ENCODE results near the gene ZNF777.

ZNF777 gene

DNA sequence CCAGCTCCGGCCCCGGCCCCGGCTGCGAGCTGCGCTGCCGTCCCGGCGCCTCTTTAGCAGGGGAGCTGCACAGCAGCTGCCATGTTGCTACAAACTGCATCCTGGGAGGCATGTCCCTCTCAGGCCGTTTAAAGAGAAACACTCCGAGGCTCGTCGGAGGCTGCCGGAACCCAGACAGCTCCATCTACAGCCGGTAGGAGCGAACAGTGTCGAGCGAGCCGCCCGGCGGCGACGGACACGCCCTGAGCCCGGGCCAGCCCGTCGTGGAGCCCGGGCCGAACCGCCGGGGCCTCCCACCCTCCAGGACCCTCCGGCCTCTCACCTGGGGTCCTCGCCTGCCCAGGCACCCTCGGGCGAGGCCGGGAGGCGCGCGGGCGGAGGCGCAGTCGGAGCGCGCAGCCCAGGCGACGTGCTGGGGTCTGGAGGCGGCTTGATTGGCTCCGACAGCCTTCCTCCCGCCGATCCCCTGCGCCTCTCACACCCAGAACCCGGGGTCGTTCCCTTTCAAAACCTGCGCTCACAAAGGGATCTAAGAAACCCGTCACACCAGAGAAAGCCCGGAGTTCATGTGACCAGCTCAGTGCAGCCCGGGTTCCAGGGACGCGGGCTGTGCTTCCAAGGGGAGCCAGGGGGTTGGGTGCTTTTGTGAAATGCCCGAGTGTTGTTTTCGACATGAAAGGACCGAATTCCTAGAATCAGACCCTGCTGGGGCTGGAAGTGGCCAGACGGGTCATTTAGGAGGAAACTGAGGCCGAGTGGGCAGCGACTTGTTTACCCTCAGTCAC, at the start of gene ZNF777:
Gene ZNF777 (minus strand): TSS at position 570 of the 785 bp plus-strand sequence. CDS start 5,040 bp downstream, outside the sequence.
- Histone ChIP-seq H2AFZ (ENCODE audit: low read depth, low read length, severe bottlenecking) (peak within 1 kb of the TSS; percentile 95), H3K36me3 (ENCODE audit: low read length) (no peaks in the 10 kb centered on the region), H3K79me2 (ENCODE audit: insufficient read depth, low read length) (peaks cover 4% of the 10 kb centered on the region; the same call in 1 of the 2 replicates), H3K9me2 (replicated peaks; ENCODE audit: insufficient read depth, low read length) (no peaks in the 10 kb centered on the region), H3F3A (ENCODE audit: insufficient read depth) (no peaks in the 10 kb centered on the region), H3K27me3 (ENCODE audit: low read length) (no peaks in the 10 kb centered on the region), H3K4me3 (ENCODE audit: insufficient read depth, low read length, poor library complexity, severe bottlenecking) (peak within 1 kb of the TSS; percentile 74), H3K9ac (ENCODE audit: low read length) (peak within 1 kb of the TSS; percentile 61), H3K4me2 (ENCODE audit: low read depth, low read length, poor library complexity, severe bottlenecking) (peak within 1 kb of the TSS; percentile 62), H4K20me1 (ENCODE audit: low read depth, low read length) (no peaks in the 10 kb centered on the region), H3K27ac (ENCODE audit: low read depth, low read length) (no peak within 1 kb of the TSS), H3K9me3 (ENCODE audit: insufficient read depth, low read length) (no peaks in the 10 kb centered on the region)
- no peak for TF ChIP-seq CTCF (IDR thresholded peaks at IDR 0.05; ENCODE audit: insufficient read depth, low read length, poor library complexity, severe bottlenecking)
- TF ChIP-seq EZH2phosphoT487 (conservative IDR thresholded peaks at IDR 0.05; ENCODE audit: low read length), result no peak

DNA sequence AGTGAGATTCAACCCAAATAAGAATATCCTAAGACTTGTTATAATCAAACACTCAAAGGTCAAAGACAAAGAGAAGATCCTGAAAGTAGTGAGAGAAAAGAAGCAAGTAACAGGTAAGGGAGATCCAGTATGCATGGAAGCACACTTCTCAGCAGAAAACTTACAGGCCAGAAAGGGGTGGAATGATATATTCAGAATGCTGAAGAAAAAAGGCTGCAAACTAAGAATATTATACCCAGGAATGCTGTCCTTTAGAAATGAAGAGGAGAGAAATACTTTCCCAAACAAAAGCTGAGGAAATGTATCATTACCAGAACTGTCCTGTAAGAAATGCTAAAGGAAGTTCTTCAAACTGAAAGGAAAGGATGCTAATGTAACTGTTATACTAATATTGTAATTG, 49.4 kb upstream of the ZNF777 start:
- no peak for TF ChIP-seq EZH2phosphoT487 (conservative IDR thresholded peaks at IDR 0.05; ENCODE audit: low read length)
- TF ChIP-seq CTCF (IDR thresholded peaks at IDR 0.05; ENCODE audit: insufficient read depth, low read length, poor library complexity, severe bottlenecking), result no peak
- H3K36me3 ChIP-seq (ENCODE audit: low read length), result no peaks in the 10 kb centered on the region
- H3K79me2 ChIP-seq (ENCODE audit: insufficient read depth, low read length), result no peaks in the 10 kb centered on the region
- no peaks in the 10 kb centered on the region for H3F3A ChIP-seq (ENCODE audit: insufficient read depth)
- no peak overlapping the region for H3K4me3 ChIP-seq (ENCODE audit: insufficient read depth, low read length, poor library complexity, severe bottlenecking)
- no peaks in the 10 kb centered on the region for H3K9me2 ChIP-seq (replicated peaks; ENCODE audit: insufficient read depth, low read length)
- no peak overlapping the region for H3K27ac ChIP-seq (ENCODE audit: low read depth, low read length)
- H3K9ac ChIP-seq (ENCODE audit: low read length), result no peak overlapping the region
- H3K4me2 ChIP-seq (ENCODE audit: low read depth, low read length, poor library complexity, severe bottlenecking), result no peak overlapping the region
- H3K9me3 ChIP-seq (ENCODE audit: insufficient read depth, low read length), result peaks cover 14% of the 10 kb centered on the region
- H3K27me3 ChIP-seq (ENCODE audit: low read length), result no peaks in the 10 kb centered on the region
- H4K20me1 ChIP-seq (ENCODE audit: low read depth, low read length), result no peaks in the 10 kb centered on the region
- no peak overlapping the region for H2AFZ ChIP-seq (ENCODE audit: low read depth, low read length, severe bottlenecking)

- H3K79me2 ChIP-seq (ENCODE audit: insufficient read depth, low read length), result no peaks in the 10 kb centered on the region
- H2AFZ ChIP-seq (ENCODE audit: low read depth, low read length, severe bottlenecking), result no peak overlapping the region
- H3K27ac ChIP-seq (ENCODE audit: low read depth, low read length), result no peak overlapping the region
- no peaks in the 10 kb centered on the region for H3K36me3 ChIP-seq (ENCODE audit: low read length)
- no peaks in the 10 kb centered on the region for H3K9me2 ChIP-seq (replicated peaks; ENCODE audit: insufficient read depth, low read length)
- H3K27me3 ChIP-seq (ENCODE audit: low read length), result no peaks in the 10 kb centered on the region
- H3K9me3 ChIP-seq (ENCODE audit: insufficient read depth, low read length), result peaks cover 19% of the 10 kb centered on the region
- H4K20me1 ChIP-seq (ENCODE audit: low read depth, low read length), result no peaks in the 10 kb centered on the region
- no peak overlapping the region for H3K9ac ChIP-seq (ENCODE audit: low read length)
- TF ChIP-seq EZH2phosphoT487 (conservative IDR thresholded peaks at IDR 0.05; ENCODE audit: low read length), result no peak
- TF ChIP-seq CTCF (IDR thresholded peaks at IDR 0.05; ENCODE audit: insufficient read depth, low read length, poor library complexity, severe bottlenecking), result no peak
- H3F3A ChIP-seq (ENCODE audit: insufficient read depth), result no peaks in the 10 kb centered on the region
- no peak overlapping the region for H3K4me3 ChIP-seq (ENCODE audit: insufficient read depth, low read length, poor library complexity, severe bottlenecking)
- no peak overlapping the region for H3K4me2 ChIP-seq (ENCODE audit: low read depth, low read length, poor library complexity, severe bottlenecking)
These were observed 48.9 kb upstream of the ZNF777 start for GRCh38 chr7:149509774-149510173.

Data from SU-DHL-6 (cell line).